Gastroesophageal sphincter (tissue), 3 donors: ENCODE measurements around the gene GPR39.

Experiments
- EP300 ChIP-seq: sonication (generic); formaldehyde crosslinking; IDR thresholded peaks from one replicate; pipeline ENCODE4 v1.6.1; 2017; ENCODE audit warnings: antibody characterized with exemption, mild to moderate bottlenecking
- POLR2AphosphoS5 ChIP-seq: sonication (generic); formaldehyde crosslinking; IDR thresholded peaks from one replicate; pipeline ENCODE4 v1.6.1; 2017; ENCODE audit warnings: antibody characterized with exemption
- TF ChIP-seq, protein P1 (sequence below), 4 experiments: fragments of 200-600 bp in 2 of 4; fragments of 450-650 bp in 2 of 4; sonication (generic) in 1 of 4; IDR thresholded peaks; one replicate each; pipeline ENCODE4 v1.5.1; 2017 to 2019; ENCODE audit warnings: antibody characterized with exemption in 4 of 4, mild to moderate bottlenecking in 2 of 4, moderate library complexity in 2 of 4

DNA sequence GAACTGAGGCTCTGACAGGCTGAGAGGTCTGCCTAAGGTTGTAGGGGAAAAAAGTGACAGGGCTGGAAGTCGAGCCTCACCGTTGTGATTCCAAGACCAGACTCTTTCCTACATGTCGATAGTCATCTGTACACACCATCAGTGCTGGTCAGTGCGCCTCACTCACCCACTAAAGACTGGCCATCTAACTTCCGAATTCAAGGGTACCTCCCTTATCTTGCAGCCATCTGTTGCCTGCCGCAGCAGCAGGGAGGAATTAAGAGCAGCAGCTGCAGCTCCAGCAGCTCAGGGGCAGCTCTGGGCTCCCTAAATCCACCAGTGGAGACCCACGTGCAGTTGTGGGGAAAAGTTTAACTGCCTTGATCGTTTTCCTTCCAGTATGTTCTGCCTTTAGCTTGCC, 32.6 kb upstream of the GPR39 start:
- TF ChIP-seq, protein P1, sequence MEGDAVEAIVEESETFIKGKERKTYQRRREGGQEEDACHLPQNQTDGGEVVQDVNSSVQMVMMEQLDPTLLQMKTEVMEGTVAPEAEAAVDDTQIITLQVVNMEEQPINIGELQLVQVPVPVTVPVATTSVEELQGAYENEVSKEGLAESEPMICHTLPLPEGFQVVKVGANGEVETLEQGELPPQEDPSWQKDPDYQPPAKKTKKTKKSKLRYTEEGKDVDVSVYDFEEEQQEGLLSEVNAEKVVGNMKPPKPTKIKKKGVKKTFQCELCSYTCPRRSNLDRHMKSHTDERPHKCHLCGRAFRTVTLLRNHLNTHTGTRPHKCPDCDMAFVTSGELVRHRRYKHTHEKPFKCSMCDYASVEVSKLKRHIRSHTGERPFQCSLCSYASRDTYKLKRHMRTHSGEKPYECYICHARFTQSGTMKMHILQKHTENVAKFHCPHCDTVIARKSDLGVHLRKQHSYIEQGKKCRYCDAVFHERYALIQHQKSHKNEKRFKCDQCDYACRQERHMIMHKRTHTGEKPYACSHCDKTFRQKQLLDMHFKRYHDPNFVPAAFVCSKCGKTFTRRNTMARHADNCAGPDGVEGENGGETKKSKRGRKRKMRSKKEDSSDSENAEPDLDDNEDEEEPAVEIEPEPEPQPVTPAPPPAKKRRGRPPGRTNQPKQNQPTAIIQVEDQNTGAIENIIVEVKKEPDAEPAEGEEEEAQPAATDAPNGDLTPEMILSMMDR (IDR thresholded peaks at IDR 0.05): no peak
- TF ChIP-seq POLR2AphosphoS5: no peak
- TF ChIP-seq EP300: no peak
